ENCODE results near the gene SPP2.

Gene SPP2

GRCh38 chr2:234044157-234044556, 6.3 kb upstream of the SPP2 start:
- Histone ChIP-seq H3K4me3 (ENCODE audit: low read depth in 1 of 2, low read length in 2 of 2) (no peak overlapping the region), H3K27ac (ENCODE audit: low read length) (no peak overlapping the region), H3K9me3 (ENCODE audit: control insufficient read depth in 1 of 2, low read length in 2 of 2) (no peaks in the 10 kb centered on the region), H3K27me3 (ENCODE audit: low read depth, low read length) (no peaks in the 10 kb centered on the region), H3K4me1 (ENCODE audit: control insufficient read depth in 1 of 2, insufficient read depth in 2 of 2, low read length in 2 of 2) (no peaks in the 10 kb centered on the region), H3K36me3 (ENCODE audit: control insufficient read depth in 1 of 2, insufficient read depth in 2 of 2, low read length in 2 of 2) (no peaks in the 10 kb centered on the region)

- no peaks in the 10 kb centered on the region for H3K4me1 ChIP-seq (ENCODE audit: control insufficient read depth in 1 of 2, insufficient read depth in 2 of 2, low read length in 2 of 2)
- no peaks in the 10 kb centered on the region for H3K27me3 ChIP-seq (ENCODE audit: low read depth, low read length)
- H3K4me3 ChIP-seq (ENCODE audit: low read depth in 1 of 2, low read length in 2 of 2) = no peak overlapping the region
- no peak overlapping the region for H3K27ac ChIP-seq (ENCODE audit: low read length)
- H3K36me3 ChIP-seq (ENCODE audit: control insufficient read depth in 1 of 2, insufficient read depth in 2 of 2, low read length in 2 of 2) = no peaks in the 10 kb centered on the region
- H3K9me3 ChIP-seq (ENCODE audit: control insufficient read depth in 1 of 2, low read length in 2 of 2) = no peaks in the 10 kb centered on the region
These were observed 4.0 kb upstream of the SPP2 start for GRCh38 chr2:234046521-234046920.

- Histone ChIP-seq H3K27me3 (ENCODE audit: low read depth, low read length) (no peaks in the 10 kb centered on the region), H3K4me3 (ENCODE audit: low read depth in 1 of 2, low read length in 2 of 2) (no peak overlapping the region)
These were observed 3.1 kb upstream of the SPP2 start for GRCh38 chr2:234047361-234047760.

GRCh38 chr2:234048049-234048448, 2.5 kb upstream of the SPP2 start:
- Histone ChIP-seq H3K4me1 (ENCODE audit: control insufficient read depth in 1 of 2, insufficient read depth in 2 of 2, low read length in 2 of 2) (no peaks in the 10 kb centered on the region), H3K27me3 (ENCODE audit: low read depth, low read length) (no peaks in the 10 kb centered on the region), H3K36me3 (ENCODE audit: control insufficient read depth in 1 of 2, insufficient read depth in 2 of 2, low read length in 2 of 2) (no peaks in the 10 kb centered on the region), H3K27ac (ENCODE audit: low read length) (no peak overlapping the region), H3K9me3 (ENCODE audit: control insufficient read depth in 1 of 2, low read length in 2 of 2) (no peaks in the 10 kb centered on the region), H3K4me3 (ENCODE audit: low read depth in 1 of 2, low read length in 2 of 2) (no peak overlapping the region)

More at GRCh38 chr2:234047361-234047760, 3.1 kb upstream of the SPP2 start:
- Histone ChIP-seq H3K4me1 (ENCODE audit: control insufficient read depth in 1 of 2, insufficient read depth in 2 of 2, low read length in 2 of 2) (no peaks in the 10 kb centered on the region), H3K27ac (ENCODE audit: low read length) (no peak overlapping the region), H3K9me3 (ENCODE audit: control insufficient read depth in 1 of 2, low read length in 2 of 2) (no peaks in the 10 kb centered on the region), H3K36me3 (ENCODE audit: control insufficient read depth in 1 of 2, insufficient read depth in 2 of 2, low read length in 2 of 2) (no peaks in the 10 kb centered on the region)

GRCh38 chr2:234051374-234052070, 1.0 kb downstream of the SPP2 start:
- no peak overlapping the region for H3K4me3 ChIP-seq (ENCODE audit: low read depth in 1 of 2, low read length in 2 of 2)
- no peaks in the 10 kb centered on the region for H3K36me3 ChIP-seq (ENCODE audit: control insufficient read depth in 1 of 2, insufficient read depth in 2 of 2, low read length in 2 of 2)
- H3K27ac ChIP-seq (ENCODE audit: low read length) = no peak overlapping the region
- no peaks in the 10 kb centered on the region for H3K9me3 ChIP-seq (ENCODE audit: control insufficient read depth in 1 of 2, low read length in 2 of 2)
- no peaks in the 10 kb centered on the region for H3K4me1 ChIP-seq (ENCODE audit: control insufficient read depth in 1 of 2, insufficient read depth in 2 of 2, low read length in 2 of 2)
- H3K27me3 ChIP-seq (ENCODE audit: low read depth, low read length) = no peaks in the 10 kb centered on the region

GRCh38 chr2:234058881-234059280, 8.4 kb downstream of the SPP2 start:
- H3K27ac ChIP-seq (ENCODE audit: low read length) = no peak overlapping the region
- H3K4me1 ChIP-seq (ENCODE audit: control insufficient read depth in 1 of 2, insufficient read depth in 2 of 2, low read length in 2 of 2) = no peaks in the 10 kb centered on the region
- H3K9me3 ChIP-seq (ENCODE audit: control insufficient read depth in 1 of 2, low read length in 2 of 2) = no peaks in the 10 kb centered on the region
- H3K36me3 ChIP-seq (ENCODE audit: control insufficient read depth in 1 of 2, insufficient read depth in 2 of 2, low read length in 2 of 2) = no peaks in the 10 kb centered on the region
- no peaks in the 10 kb centered on the region for H3K27me3 ChIP-seq (ENCODE audit: low read depth, low read length)
- no peak overlapping the region for H3K4me3 ChIP-seq (ENCODE audit: low read depth in 1 of 2, low read length in 2 of 2)

- no peaks in the 10 kb centered on the region for H3K27me3 ChIP-seq (ENCODE audit: low read depth, low read length)
- H3K27ac ChIP-seq (ENCODE audit: low read length) = no peak overlapping the region
- no peaks in the 10 kb centered on the region for H3K36me3 ChIP-seq (ENCODE audit: control insufficient read depth in 1 of 2, insufficient read depth in 2 of 2, low read length in 2 of 2)
These were observed 9.7 kb downstream of the SPP2 start for GRCh38 chr2:234060236-234060635.

GRCh38 chr2:234061624-234062257, 11.2 kb downstream of the SPP2 start:
- Histone ChIP-seq H3K4me3 (ENCODE audit: low read depth in 1 of 2, low read length in 2 of 2) (no peak overlapping the region), H3K36me3 (ENCODE audit: control insufficient read depth in 1 of 2, insufficient read depth in 2 of 2, low read length in 2 of 2) (no peaks in the 10 kb centered on the region), H3K9me3 (ENCODE audit: control insufficient read depth in 1 of 2, low read length in 2 of 2) (no peaks in the 10 kb centered on the region), H3K27ac (ENCODE audit: low read length) (no peak overlapping the region), H3K27me3 (ENCODE audit: low read depth, low read length) (no peaks in the 10 kb centered on the region), H3K4me1 (ENCODE audit: control insufficient read depth in 1 of 2, insufficient read depth in 2 of 2, low read length in 2 of 2) (no peaks in the 10 kb centered on the region)

More at GRCh38 chr2:234060236-234060635, 9.7 kb downstream of the SPP2 start:
- Histone ChIP-seq H3K4me3 (ENCODE audit: low read depth in 1 of 2, low read length in 2 of 2) (no peak overlapping the region), H3K4me1 (ENCODE audit: control insufficient read depth in 1 of 2, insufficient read depth in 2 of 2, low read length in 2 of 2) (no peaks in the 10 kb centered on the region), H3K9me3 (ENCODE audit: control insufficient read depth in 1 of 2, low read length in 2 of 2) (no peaks in the 10 kb centered on the region)

GRCh38 chr2:234066587-234066986, 16.1 kb downstream of the SPP2 start:
- H3K36me3 ChIP-seq (ENCODE audit: control insufficient read depth in 1 of 2, insufficient read depth in 2 of 2, low read length in 2 of 2) = no peaks in the 10 kb centered on the region
- no peak overlapping the region for H3K27ac ChIP-seq (ENCODE audit: low read length)
- H3K4me3 ChIP-seq (ENCODE audit: low read depth in 1 of 2, low read length in 2 of 2) = no peak overlapping the region
- H3K27me3 ChIP-seq (ENCODE audit: low read depth, low read length) = no peaks in the 10 kb centered on the region
- no peaks in the 10 kb centered on the region for H3K4me1 ChIP-seq (ENCODE audit: control insufficient read depth in 1 of 2, insufficient read depth in 2 of 2, low read length in 2 of 2)
- H3K9me3 ChIP-seq (ENCODE audit: control insufficient read depth in 1 of 2, low read length in 2 of 2) = no peaks in the 10 kb centered on the region

- H3K27ac ChIP-seq (ENCODE audit: low read length) = no peak overlapping the region
- H3K9me3 ChIP-seq (ENCODE audit: control insufficient read depth in 1 of 2, low read length in 2 of 2) = no peaks in the 10 kb centered on the region
- no peaks in the 10 kb centered on the region for H3K36me3 ChIP-seq (ENCODE audit: control insufficient read depth in 1 of 2, insufficient read depth in 2 of 2, low read length in 2 of 2)
- no peak overlapping the region for H3K4me3 ChIP-seq (ENCODE audit: low read depth in 1 of 2, low read length in 2 of 2)
- H3K27me3 ChIP-seq (ENCODE audit: low read depth, low read length) = no peaks in the 10 kb centered on the region
- no peaks in the 10 kb centered on the region for H3K4me1 ChIP-seq (ENCODE audit: control insufficient read depth in 1 of 2, insufficient read depth in 2 of 2, low read length in 2 of 2)
These were observed 21.2 kb downstream of the SPP2 start for GRCh38 chr2:234071664-234072063.

- Histone ChIP-seq H3K4me1 (ENCODE audit: control insufficient read depth in 1 of 2, insufficient read depth in 2 of 2, low read length in 2 of 2) (no peaks in the 10 kb centered on the region), H3K27ac (ENCODE audit: low read length) (no peak overlapping the region), H3K36me3 (ENCODE audit: control insufficient read depth in 1 of 2, insufficient read depth in 2 of 2, low read length in 2 of 2) (no peaks in the 10 kb centered on the region), H3K27me3 (ENCODE audit: low read depth, low read length) (no peaks in the 10 kb centered on the region), H3K4me3 (ENCODE audit: low read depth in 1 of 2, low read length in 2 of 2) (no peak overlapping the region), H3K9me3 (ENCODE audit: control insufficient read depth in 1 of 2, low read length in 2 of 2) (no peaks in the 10 kb centered on the region)
These were observed 22.0 kb downstream of the SPP2 start for GRCh38 chr2:234072454-234072853.

All from muscle layer of duodenum (tissue), 2 donors.